GM19025 (cell line): ENCODE results near the gene THSD7A.

Experiments
- ATAC-seq: cut with Tn5 transposase; IDR thresholded peaks from one replicate; pipeline ENCODE4 v1.9.1; 2021; ENCODE audit warnings: mild to moderate bottlenecking, low read depth, moderate library complexity; ENCODE audit not compliant: unreplicated experiment

Gene THSD7A

DNA sequence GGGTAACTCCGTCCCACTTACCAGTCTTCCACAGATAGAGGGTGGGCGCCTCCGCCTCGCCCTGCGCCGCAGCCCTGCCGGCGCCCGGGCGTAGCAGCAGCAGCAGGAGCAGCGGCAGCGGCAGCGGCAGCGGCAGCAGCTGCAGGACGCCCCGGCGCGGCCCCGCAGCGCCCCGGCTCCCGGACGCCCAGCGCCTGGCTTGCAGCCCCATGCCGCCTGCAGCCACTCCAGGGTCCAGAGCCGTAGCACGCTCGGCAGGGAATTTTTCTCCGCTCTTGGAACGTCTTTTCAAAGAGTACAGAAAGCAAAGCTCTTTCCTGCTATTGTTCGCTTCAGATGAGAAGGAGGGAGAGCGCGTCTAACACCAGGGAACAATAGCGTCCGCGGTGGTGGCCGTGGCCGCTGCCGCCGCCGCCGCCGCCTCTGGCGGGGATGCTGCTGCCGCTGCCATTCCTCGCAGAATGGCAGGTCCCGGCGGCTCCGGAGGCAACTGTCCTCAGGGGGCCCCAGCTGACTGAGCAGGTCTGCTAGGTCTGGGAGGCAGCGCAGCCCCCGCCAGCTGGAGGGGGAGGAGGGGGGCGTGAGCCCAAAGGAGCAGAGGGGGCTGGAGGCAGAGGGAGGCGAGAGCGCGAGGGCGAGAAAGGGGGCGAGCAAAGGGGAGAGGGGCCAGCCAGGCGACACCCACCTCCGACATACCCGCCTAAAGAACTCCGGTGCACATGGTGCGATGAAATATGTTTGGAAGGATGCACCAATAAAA is at the start of gene THSD7A:
TSS of gene THSD7A (minus strand) at position 463 of the 760 bp plus-strand sequence. CDS start at position 211, 252 bp downstream.
- no peak for ATAC-seq

DNA sequence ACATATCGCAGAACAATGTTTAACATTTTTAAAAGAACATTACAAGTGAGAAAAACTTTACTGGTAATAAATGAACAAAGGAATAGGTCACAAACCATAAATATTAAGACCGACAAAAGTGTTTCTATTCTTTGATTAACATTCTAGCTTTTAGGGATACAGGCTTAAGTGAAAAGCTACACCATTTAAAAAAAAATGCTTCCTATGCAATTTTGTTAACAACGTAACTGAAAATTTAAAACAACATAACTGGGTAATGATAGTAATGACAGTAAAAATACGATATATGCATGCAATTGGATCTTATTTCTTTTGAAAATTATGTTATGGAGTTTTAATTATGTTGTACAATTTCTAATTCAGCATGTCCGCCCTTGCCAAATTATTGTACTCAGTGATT is 49.7 kb upstream of the THSD7A start:
- ATAC-seq, result no peak

DNA sequence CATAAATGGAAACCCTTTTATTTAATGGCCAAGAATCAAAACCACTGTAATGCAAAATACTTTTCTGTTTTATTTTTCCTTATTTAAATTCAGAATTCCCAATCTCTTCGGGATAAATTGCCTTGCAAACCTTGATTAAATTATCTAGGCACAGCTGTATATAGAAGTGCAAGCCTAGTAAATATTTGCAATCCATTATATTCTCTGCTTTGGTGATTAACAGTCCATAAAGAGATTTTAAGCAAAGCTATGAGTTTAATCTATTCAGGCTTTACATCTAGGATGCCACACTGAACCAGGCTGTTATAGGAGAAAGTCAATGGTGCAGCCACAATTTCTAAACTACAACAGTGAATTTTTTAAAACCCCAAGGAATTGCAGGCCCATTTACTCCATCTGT is 43.6 kb upstream of the THSD7A start:
- no peak for ATAC-seq

DNA sequence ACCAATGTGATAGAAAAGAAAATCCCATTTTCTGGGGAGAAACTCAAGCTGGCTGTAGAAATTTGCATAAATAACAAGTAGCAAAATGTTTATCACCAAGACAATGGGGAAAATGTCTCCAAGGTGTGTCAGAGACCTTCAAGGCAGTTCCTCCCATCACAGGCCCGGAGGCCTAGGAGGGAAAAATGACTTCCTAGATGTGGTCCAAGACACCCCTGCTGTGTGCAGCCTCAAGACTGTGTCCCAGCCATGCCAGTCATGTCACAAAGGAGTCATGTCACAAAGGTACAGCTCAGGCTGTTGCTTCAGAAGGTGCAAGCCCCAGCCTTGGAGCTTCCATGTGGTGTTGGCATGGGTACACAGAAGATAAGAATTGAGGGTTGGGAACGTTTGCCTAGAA is 33.7 kb upstream of the THSD7A start:
- ATAC-seq, result no peak

DNA sequence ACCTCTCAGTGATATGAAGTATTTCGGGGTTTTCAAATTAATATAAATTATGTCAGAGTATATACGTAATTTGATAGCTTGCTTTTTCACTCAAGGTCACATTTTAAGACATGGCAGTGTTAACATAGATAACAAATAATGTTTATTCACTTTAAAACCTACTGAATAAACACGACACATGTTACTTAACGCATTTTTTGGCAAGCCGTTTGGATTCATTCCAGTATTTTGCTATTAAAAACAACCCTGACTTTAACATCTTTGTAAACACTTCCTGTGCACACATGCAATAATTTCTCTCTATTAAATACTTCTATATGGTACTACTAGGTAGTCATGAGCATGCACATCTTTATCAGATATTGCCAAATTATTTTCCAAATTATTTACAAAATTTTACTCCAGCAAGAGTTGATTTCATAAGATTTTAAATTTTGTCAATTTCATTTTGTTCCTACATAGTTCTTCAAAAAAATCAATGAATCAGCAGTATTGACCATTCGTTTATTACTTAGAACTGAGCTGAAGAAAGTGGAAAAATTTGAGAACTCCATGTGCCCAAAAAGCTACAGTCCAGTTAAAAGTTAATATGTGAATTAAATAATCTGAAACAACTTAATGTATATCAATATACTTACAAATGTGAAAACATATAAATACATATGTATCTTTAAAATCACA is 26.8 kb upstream of the THSD7A start:
- ATAC-seq, result no peak

GRCh38 chr7:11858026-11858425 is 26.0 kb upstream of the THSD7A start:
- no peak for ATAC-seq

DNA sequence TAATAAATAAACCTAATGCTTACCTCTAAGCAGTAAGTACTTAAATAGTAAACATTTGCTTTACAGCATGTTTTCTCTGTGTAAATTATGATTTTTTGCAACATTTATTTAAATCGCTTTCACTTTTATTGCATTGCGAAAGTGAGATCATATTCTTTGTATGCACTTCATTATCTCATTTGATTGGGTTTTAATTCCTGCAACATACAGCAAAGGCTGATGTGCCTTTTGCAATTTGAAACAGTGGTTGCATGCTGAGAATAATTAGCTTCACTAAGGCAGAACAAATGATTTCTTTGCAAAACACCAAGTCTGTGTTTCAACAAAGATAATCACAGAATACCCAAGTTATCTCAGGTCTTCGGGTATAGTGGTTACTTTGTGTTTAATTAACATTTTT is 16.3 kb upstream of the THSD7A start:
- no peak for ATAC-seq

- ATAC-seq, result no peak
These were observed 15.3 kb upstream of the THSD7A start for GRCh38 chr7:11847336-11847735.

GRCh38 chr7:11846361-11846955 is 14.5 kb upstream of the THSD7A start:
- ATAC-seq, result no peak

- no peak for ATAC-seq
These were observed 11.2 kb upstream of the THSD7A start for GRCh38 chr7:11843113-11843765.

- no peak for ATAC-seq
These were observed 9.7 kb upstream of the THSD7A start for GRCh38 chr7:11841657-11842056.

DNA sequence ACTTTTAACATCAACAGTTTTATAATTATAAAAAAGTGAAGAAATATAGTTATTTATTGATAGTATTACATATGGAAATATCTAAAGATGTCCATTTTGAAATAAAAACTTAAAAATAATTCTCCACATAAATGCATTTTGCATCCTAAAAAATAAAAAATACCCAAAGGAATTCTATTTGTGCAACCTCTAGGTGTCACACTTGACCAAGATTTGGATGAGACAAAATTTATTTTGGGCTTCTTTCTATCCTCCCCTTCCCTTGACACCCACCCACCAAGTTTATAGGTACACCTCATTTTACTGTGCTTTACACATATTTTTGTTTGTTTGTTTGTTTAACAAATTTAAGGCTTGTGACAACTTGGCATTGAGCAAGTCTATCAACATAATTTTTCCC is 3.3 kb upstream of the THSD7A start:
- no peak for ATAC-seq

DNA sequence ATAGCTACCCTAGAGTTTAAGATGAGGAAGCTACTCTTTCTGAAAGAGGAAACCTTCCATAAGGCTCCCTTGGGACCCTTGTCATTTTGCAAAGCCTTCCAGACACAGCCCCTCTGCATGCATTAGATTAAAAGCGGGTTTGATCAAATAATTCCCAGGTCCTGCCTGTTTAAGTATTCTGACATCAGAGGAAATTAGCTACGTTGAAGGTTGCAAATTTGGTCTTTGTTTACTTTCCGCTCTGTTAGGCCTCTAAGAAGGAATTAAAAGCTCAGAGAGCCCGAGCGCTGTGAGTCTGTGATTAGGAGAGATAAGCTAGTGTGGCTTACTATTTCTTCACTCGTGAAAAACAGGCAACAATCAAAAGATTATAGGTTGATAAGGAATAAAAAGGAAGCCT is 1.4 kb upstream of the THSD7A start:
- ATAC-seq, result no peak

DNA sequence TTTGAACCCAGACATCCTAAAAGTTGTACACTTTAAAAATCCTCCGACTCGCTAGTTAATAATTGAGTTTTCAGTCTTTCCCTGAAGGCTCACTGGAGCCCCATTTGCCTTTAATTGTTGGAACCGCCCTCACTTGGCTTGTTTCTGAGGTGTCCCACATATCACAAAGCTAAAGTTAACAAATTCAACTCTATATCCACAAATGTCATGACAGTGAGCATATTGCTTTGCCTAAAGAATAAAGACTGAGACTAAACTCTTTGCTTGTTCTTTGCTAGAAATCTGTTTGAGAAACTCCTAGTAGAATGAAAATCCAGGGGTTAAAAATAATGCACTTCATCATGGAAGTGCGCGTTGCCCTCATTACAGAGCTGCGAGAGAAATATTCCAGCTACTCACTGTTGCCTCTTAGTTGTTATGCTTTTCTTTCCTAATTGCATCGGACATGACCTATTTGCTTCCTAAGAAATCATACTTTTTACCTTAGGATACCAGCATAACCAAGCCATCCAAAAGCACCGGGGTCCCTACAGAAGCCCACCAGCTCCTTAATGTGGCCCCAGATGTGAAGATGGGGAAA is 752 bp downstream of the THSD7A start:
- ATAC-seq, result no peak

- no peak for ATAC-seq
These were observed 1.3 kb downstream of the THSD7A start for GRCh38 chr7:11830582-11831155.

GRCh38 chr7:11829954-11830353 is 2.0 kb downstream of the THSD7A start:
- no peak for ATAC-seq

DNA sequence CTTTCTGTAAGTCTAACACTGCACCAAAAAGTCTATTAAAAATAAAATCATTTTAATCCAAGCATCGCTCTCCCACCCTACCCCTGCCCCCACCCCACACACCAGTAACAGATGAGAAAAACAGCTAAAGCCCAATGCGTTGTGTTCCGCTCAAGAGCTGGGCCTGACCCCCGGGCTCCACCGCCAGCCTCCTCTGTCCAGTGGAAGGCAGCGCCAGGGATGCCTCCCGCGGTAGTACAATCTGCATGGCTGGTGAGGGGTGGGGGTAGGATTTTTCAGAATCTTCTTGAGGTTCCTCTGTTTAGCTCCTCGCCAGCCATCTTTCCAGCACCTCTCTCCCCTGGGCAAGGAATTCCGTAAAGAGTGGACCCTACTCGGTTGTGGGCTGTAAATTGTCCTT is 12.1 kb downstream of the THSD7A start:
- no peak for ATAC-seq

- no peak for ATAC-seq
These were observed 12.7 kb downstream of the THSD7A start for GRCh38 chr7:11819271-11819670.

DNA sequence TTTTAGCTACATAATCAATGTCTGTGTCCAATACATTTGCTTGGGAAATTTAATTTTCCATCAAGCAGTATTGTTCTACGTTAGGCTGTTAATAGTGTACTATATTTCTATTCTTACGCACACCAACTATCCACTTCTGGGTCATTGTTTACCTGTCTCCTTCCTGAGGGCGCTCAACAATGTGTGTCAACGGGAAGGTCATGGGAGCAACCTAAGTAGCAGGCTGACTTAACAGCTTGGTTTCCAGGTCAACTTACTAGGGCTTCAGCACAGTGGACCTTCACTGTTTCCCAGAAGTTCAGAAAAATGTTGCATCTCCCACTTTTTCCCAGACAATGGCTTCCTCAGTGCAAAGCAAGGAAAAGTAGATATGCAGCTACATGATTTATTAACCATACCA is 13.7 kb downstream of the THSD7A start:
- no peak for ATAC-seq

GRCh38 chr7:11817111-11817740 is 14.8 kb downstream of the THSD7A start:
- no peak for ATAC-seq
